H1 (cell line): ENCODE results near the gene AGAP3. TPM values are rescaled to one million over a fixed set of nuclear protein-coding genes. Genes with fewer than 3 reads are reported as not detected.

ENCODE experiments used
- CTCF ChIA-PET: fragments of 300-600 bp; sonication (Branson Sonifier 250); formaldehyde crosslinking; loops from one replicate; lab custom pipeline; 2021; ENCODE audit not compliant: partially characterized antibody; lab: Charles Lee
- POLR2A ChIA-PET: fragments of 300-600 bp; sonication (Branson Sonifier 250); formaldehyde crosslinking; loops from one replicate; lab custom pipeline; 2021; ENCODE audit warnings: inconsistent platforms; ENCODE audit not compliant: partially characterized antibody; lab: Charles Lee
- DNase-seq, 2 experiments: peaks; one replicate each; pipeline versions ENCODE4 v3.0.0 to v3.0.0-alpha.2; 2010 to 2022; ENCODE audit warnings: low spot score in 2 of 2, low read depth in 1 of 2, mixed read lengths in 1 of 2
- FAIRE-seq: peaks from 2 replicates; lab custom pipeline; 2011; peaks lifted over from hg19 to GRCh38; lab: Jason Lieb, UNC
- H2AFZ ChIP-seq: 2 replicates; pipeline ENCODE4 v1.8.1; 2012; ENCODE audit warnings: low read length, inconsistent platforms
- H2AK5ac ChIP-seq: 2 replicates; pipeline ENCODE4 v1.6.1; 2013; ENCODE audit warnings: low read depth, low read length
- H2BK120ac ChIP-seq: replicated peaks from 2 replicates; pipeline ENCODE3; 2013; ENCODE audit warnings: low read depth, low read length, inconsistent platforms
- H2BK12ac ChIP-seq: 2 replicates; pipeline ENCODE4 v1.6.1; 2013; ENCODE audit warnings: low read depth, low read length
- H2BK15ac ChIP-seq: 2 replicates; pipeline ENCODE4 v1.6.1; 2013; ENCODE audit warnings: low read length
- H2BK20ac ChIP-seq: 2 replicates; pipeline ENCODE4 v1.6.1; 2013; ENCODE audit warnings: low read length
- H2BK5ac ChIP-seq: 2 replicates; pipeline ENCODE4 v1.6.1; 2013; ENCODE audit warnings: low read depth, low read length
- H3K14ac ChIP-seq: 2 replicates; pipeline ENCODE4 v1.6.1; 2013; ENCODE audit warnings: inconsistent platforms; ENCODE audit not compliant: insufficient read length
- H3K18ac ChIP-seq: 2 replicates; pipeline ENCODE4 v1.6.1; 2013; ENCODE audit warnings: low read length; ENCODE audit errors: extremely low read depth
- H3K23ac ChIP-seq: 2 replicates; pipeline ENCODE4 v1.6.1; 2013; ENCODE audit warnings: inconsistent platforms; ENCODE audit not compliant: insufficient read length
- H3K23me2 ChIP-seq: 2 replicates; pipeline ENCODE4 v1.6.1; 2013; ENCODE audit warnings: low read depth, low read length
- H3K27ac ChIP-seq: 2 replicates; pipeline ENCODE4 v1.6.1; 2011; ENCODE audit warnings: low read depth, low read length, inconsistent platforms
- H3K27me3 ChIP-seq, 4 experiments: replicated peaks in 1 of 4; 1 replicate in 1 of 4; 2 replicates in 3 of 4; pipeline versions ENCODE4 v1.6.1 to v1.8.1; 2011 to 2013; ENCODE audit warnings: low read length in 3 of 4, mild to moderate bottlenecking in 3 of 4, inconsistent platforms in 2 of 4, mixed read lengths in 2 of 4, moderate library complexity in 1 of 4; ENCODE audit not compliant: control insufficient read depth in 3 of 4, insufficient read depth in 3 of 4; ENCODE audit errors: extremely low read depth in 1 of 4
- H3K36me3 ChIP-seq, 4 experiments: 2 replicates each; pipeline versions ENCODE4 v1.6.1 to v1.8.1; 2011 to 2013; ENCODE audit warnings: mild to moderate bottlenecking in 4 of 4, low read length in 3 of 4, moderate library complexity in 2 of 4, control low read depth in 1 of 4, inconsistent platforms in 1 of 4; ENCODE audit not compliant: insufficient read depth in 4 of 4, control insufficient read depth in 2 of 4
- H3K4ac ChIP-seq: replicated peaks from 2 replicates; pipeline ENCODE3; 2013; ENCODE audit warnings: low read length, low read depth, mixed read lengths, inconsistent platforms; ENCODE audit not compliant: insufficient read length
- H3K4me1 ChIP-seq, 4 experiments: replicated peaks in 1 of 4; 1 replicate in 1 of 4; 2 replicates in 3 of 4; pipeline versions ENCODE4 v1.6.1 to v1.8.1; 2011 to 2013; ENCODE audit warnings: low read length in 3 of 4, inconsistent platforms in 2 of 4, mixed read lengths in 1 of 4; ENCODE audit not compliant: insufficient read depth in 4 of 4, control insufficient read depth in 3 of 4
- H3K4me2 ChIP-seq, 2 experiments: 2 replicates each; pipeline versions ENCODE4 v1.6.1 to v1.8.1; 2011 to 2013; ENCODE audit warnings: low read depth in 2 of 2, low read length in 2 of 2, control low read depth in 1 of 2, inconsistent platforms in 1 of 2, mild to moderate bottlenecking in 1 of 2; ENCODE audit not compliant: insufficient read depth in 1 of 2
- H3K4me3 ChIP-seq, 4 experiments: fragments of 200-600, 300-600 bp in 1 of 4; sonication (generic), shearing (Covaris generic), sonication (Bioruptor Twin) in 1 of 4; 2 replicates each; pipeline versions ENCODE4 v1.5.1 to v1.8.1; 2011 to 2016; ENCODE audit warnings: low read length in 4 of 4, low read depth in 3 of 4, control low read depth in 2 of 4, inconsistent platforms in 2 of 4, mild to moderate bottlenecking in 2 of 4, mixed read lengths in 1 of 4, moderate library complexity in 1 of 4; ENCODE audit not compliant: insufficient read depth in 2 of 4; ENCODE audit errors: extremely low read depth in 1 of 4
- H3K56ac ChIP-seq: replicated peaks from 2 replicates; pipeline ENCODE3; 2013; ENCODE audit warnings: low read depth, mild to moderate bottlenecking, mixed read lengths, low read length, inconsistent platforms; ENCODE audit not compliant: insufficient read length
- H3K79me1 ChIP-seq: 2 replicates; pipeline ENCODE4 v1.6.1; 2013; ENCODE audit warnings: low read depth, low read length, control low read depth
- H3K79me2 ChIP-seq, 2 experiments: 2 replicates each; pipeline versions ENCODE4 v1.6.1 to v1.8.1; 2012 to 2013; ENCODE audit warnings: low read length in 2 of 2, mild to moderate bottlenecking in 2 of 2, inconsistent platforms in 1 of 2; ENCODE audit not compliant: insufficient read depth in 2 of 2, control insufficient read depth in 1 of 2
- H3K9ac ChIP-seq, 4 experiments: replicated peaks in 1 of 4; 1 replicate in 1 of 4; 2 replicates in 3 of 4; pipeline versions ENCODE4 v1.6.1 to v1.8.1; 2011 to 2013; ENCODE audit warnings: low read depth in 3 of 4, low read length in 3 of 4, control low read depth in 2 of 4, mild to moderate bottlenecking in 2 of 4, moderate library complexity in 2 of 4, inconsistent platforms in 1 of 4; ENCODE audit errors: extremely low read depth in 1 of 4
- H3K9me3 ChIP-seq, 2 experiments: 2 replicates each; pipeline versions ENCODE4 v1.6.1 to v1.8.1; 2012 to 2013; ENCODE audit warnings: mild to moderate bottlenecking in 2 of 2, moderate library complexity in 2 of 2, control low read depth in 1 of 2, inconsistent platforms in 1 of 2, low read depth in 1 of 2, low read length in 1 of 2, mixed read lengths in 1 of 2; ENCODE audit not compliant: insufficient read depth in 2 of 2
- H4K20me1 ChIP-seq, 2 experiments: replicated peaks in 1 of 2; 2 replicates each; pipeline versions ENCODE3 to v1.8.1; 2011 to 2013; ENCODE audit warnings: inconsistent platforms in 2 of 2, low read length in 2 of 2, mild to moderate bottlenecking in 1 of 2; ENCODE audit not compliant: insufficient read depth in 2 of 2, control insufficient read depth in 1 of 2
- H4K5ac ChIP-seq: 2 replicates; pipeline ENCODE4 v1.6.1; 2013; ENCODE audit warnings: low read length, low read depth, mixed read lengths, inconsistent platforms; ENCODE audit not compliant: insufficient read length
- H4K8ac ChIP-seq: 2 replicates; pipeline ENCODE4 v1.8.0; 2013; ENCODE audit warnings: mild to moderate bottlenecking, moderate library complexity, low read length, inconsistent platforms; ENCODE audit not compliant: insufficient read depth; ENCODE audit errors: extremely low read depth
- H4K91ac ChIP-seq: replicated peaks from 2 replicates; pipeline ENCODE3; 2013; ENCODE audit warnings: low read length, mixed read lengths, inconsistent platforms; ENCODE audit not compliant: insufficient read length
- ASH2L ChIP-seq: fragments of 200-600, 300-600 bp; sonication (generic); IDR thresholded peaks from one replicate; pipeline ENCODE4 v1.7.1; 2017; ENCODE audit warnings: low read length
- CBX5 ChIP-seq: fragments of 300-800, 300-1000 bp; sonication (generic); IDR thresholded peaks from 2 replicates; pipeline ENCODE4 v1.7.1; 2016; ENCODE audit warnings: antibody characterized with exemption, low read length, low read depth
- EP300 ChIP-seq, 2 experiments: IDR thresholded peaks; 1 replicate in 1 of 2; 2 replicates in 1 of 2; pipeline ENCODE4 v1.6.1; 2011 to 2012; ENCODE audit warnings: low read depth in 2 of 2, low read length in 2 of 2, mild to moderate bottlenecking in 2 of 2, borderline replicate concordance in 1 of 2, inconsistent platforms in 1 of 2, moderate library complexity in 1 of 2
- EZH2 ChIP-seq: fragments of 200-600 bp; sonication (generic); IDR thresholded peaks from 2 replicates; pipeline ENCODE4 v1.7.1; 2012; ENCODE audit warnings: low read depth, mild to moderate bottlenecking, moderate library complexity, low read length, inconsistent platforms; ENCODE audit not compliant: severe bottlenecking
- FOSL1 ChIP-seq: IDR thresholded peaks from 2 replicates; pipeline ENCODE4 v1.6.1; 2011; ENCODE audit warnings: mild to moderate bottlenecking, low read depth, low read length, moderate library complexity; ENCODE audit not compliant: insufficient read depth
- HDAC6 ChIP-seq: IDR thresholded peaks from one replicate; pipeline ENCODE4 v1.7.1; 2012; ENCODE audit warnings: low read depth, mild to moderate bottlenecking, inconsistent platforms, low read length, moderate library complexity
- PHF8 ChIP-seq: fragments of 200-600 bp; sonication (generic); conservative IDR thresholded peaks from 2 replicates; pipeline ENCODE4 v1.7.1; 2012; ENCODE audit warnings: low read depth, mild to moderate bottlenecking, inconsistent platforms, low read length, moderate library complexity
- POLR2AphosphoS5 ChIP-seq: IDR thresholded peaks from 2 replicates; pipeline ENCODE4 v1.6.1; 2011; ENCODE audit warnings: low read depth, low read length
- POU5F1 ChIP-seq: IDR thresholded peaks from 2 replicates; pipeline ENCODE4 v1.6.1; 2011; ENCODE audit warnings: low read depth, mild to moderate bottlenecking, low read length, moderate library complexity
- TBP ChIP-seq: IDR thresholded peaks from 2 replicates; pipeline ENCODE4 v1.6.1; 2011; ENCODE audit warnings: low read depth, low read length, improper control_type of control experiment
- TCF12 ChIP-seq: IDR thresholded peaks from 2 replicates; pipeline ENCODE4 v1.6.1; 2011; ENCODE audit warnings: low read depth, mild to moderate bottlenecking, low read length
- ZNF274 ChIP-seq: IDR thresholded peaks from 2 replicates; pipeline ENCODE4 v1.7.0; 2012; ENCODE audit warnings: low read length, borderline replicate concordance; ENCODE audit errors: extremely low read depth
- WGBS, 2 experiments: shearing (Covaris generic) in 1 of 2; methylation state at CpG; one replicate each; pipeline versions ENCODE4 v1.1.6 to v1.1.7; 2013 to 2015; ENCODE audit warnings: low lambda C conversion rate in 2 of 2, mixed read lengths in 2 of 2, inconsistent platforms in 1 of 2, low coverage in 1 of 2, missing lambda C conversion rate in 1 of 2; ENCODE audit not compliant: insufficient replicate concordance in 2 of 2, insufficient coverage in 1 of 2, insufficient read length in 1 of 2; ENCODE audit errors: extremely low coverage in 1 of 2, missing lambda C conversion rate in 1 of 2; 5-methylcytosine and 5-hydroxymethylcytosine counted together
- polyA plus RNA-seq, 7 experiments: library from polyadenylated mRNA; depleted of rRNA in 3 of 7; stranded (reverse) in 5 of 7; unstranded in 2 of 7; fragments of >200 nt in 5 of 7; fragments of 200-250 nt in 2 of 7; gene quantifications; 1 replicate in 5 of 7; 2 replicates in 1 of 7; 4 replicates in 1 of 7; pipeline versions ENCODE4 v1.2.1 to v1.2.3, GENCODE V29; 2011 to 2013; ENCODE audit warnings: missing spikeins in 2 of 7, mixed read lengths in 2 of 7
- total RNA-seq: library from RNA; stranded (reverse); fragmentation: NEBNext Ultra II Directional; extraction: Animal tissue kit (Norgen Biotek cat#: 25700); gene quantifications from 2 replicates; pipeline ENCODE4 v1.2.1, GENCODE V29; 2021

The AGAP3 gene
- total and polyA plus RNA-seq, 2 of the 8 experiments (the other 6 are each of a cell fraction or from before 2014, with no cell fraction given): 66.4 to 120 TPM

DNA sequence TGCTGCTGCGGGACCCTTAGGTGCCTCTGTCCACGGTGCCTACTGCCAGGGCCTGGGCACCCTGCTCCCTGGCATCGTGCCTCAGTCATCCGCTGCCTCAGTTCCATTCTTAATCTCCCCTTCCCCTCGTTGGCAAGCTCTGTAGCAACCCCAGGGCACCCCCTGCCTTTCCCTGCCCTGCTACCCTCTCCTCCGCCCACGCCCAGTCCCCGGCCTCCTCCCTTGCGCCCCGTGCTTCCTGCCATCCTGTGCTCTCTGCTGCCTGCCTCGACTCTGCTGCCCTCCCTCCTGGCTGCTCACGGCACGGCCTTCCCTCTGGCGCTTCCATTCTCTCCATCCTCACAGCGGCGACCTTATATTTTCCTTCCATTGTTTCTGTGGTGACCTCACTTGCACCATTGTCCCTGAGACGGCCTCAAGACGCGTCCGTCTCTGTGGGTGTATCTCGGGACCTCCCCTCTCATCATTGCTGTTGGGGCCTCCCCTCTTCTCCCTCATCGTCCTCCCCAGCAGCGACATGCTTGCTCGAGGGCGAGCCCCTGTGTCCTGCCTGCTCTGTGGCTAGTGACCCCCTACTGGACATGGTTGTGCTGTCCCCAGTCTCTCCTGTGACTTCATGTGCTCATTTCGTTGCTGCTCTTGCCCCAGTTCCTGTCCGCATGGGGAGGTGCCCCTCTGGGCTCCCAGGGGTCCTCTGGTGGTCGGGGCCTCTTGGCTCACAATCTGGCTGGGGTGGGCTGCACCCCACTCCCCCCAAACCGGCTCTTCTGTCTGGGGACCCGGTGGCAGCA, 35.3 kb downstream of the AGAP3 start:
- H2BK120ac ChIP-seq: no peak overlapping the region
- H3K18ac ChIP-seq: no peak overlapping the region
- CTCF ChIA-PET: interaction anchor here (0.8 to 22.4 kb wide), 12 partner anchors 10 to 123 kb away, joined by 3 to 448 read pairs (median 7); partner anchors contain the start of genes AGAP3, GBX1 and TMUB1
- H4K20me1 ChIP-seq: peaks cover 17 to 40% of the 10 kb centered on the region in 2 experiments
- H3K23me2 ChIP-seq: peaks cover 5% of the 10 kb centered on the region; the same call in 1 of the 2 replicates
- POLR2A ChIA-PET: no interaction called here
- H3K79me2 ChIP-seq: peaks cover 0 to under 1% of the 10 kb centered on the region in 2 experiments; a peak in 1 of 4 replicates
- no peak overlapping the region for H4K91ac ChIP-seq
- DNase-seq (no peak), FAIRE-seq (no peak)
- peaks cover 0 to 15% (median 3%) of the 10 kb centered on the region in 4 experiments; a peak in 6 of 7 replicates for H3K4me1 ChIP-seq
- H2BK5ac ChIP-seq: no peak overlapping the region
- no peak overlapping the region for H3K4me2 ChIP-seq
- 88% methylated on average over 27 of the region's 30 CpGs; no CpG with 5 or more reads in 1 of the 2 experiments for WGBS, 2 experiments
- H3K14ac ChIP-seq: no peak overlapping the region
- H2AFZ ChIP-seq: no peak overlapping the region
- no peaks in the 10 kb centered on the region; the same call in 1 of the 2 replicates for H3K79me1 ChIP-seq
- no peak overlapping the region for H2AK5ac ChIP-seq
- no peaks in the 10 kb centered on the region for H3K9me3 ChIP-seq
- H3K56ac ChIP-seq: no peak overlapping the region
- H3K27ac ChIP-seq: no peak overlapping the region
- H2BK15ac ChIP-seq: no peak overlapping the region
- no peak overlapping the region for H2BK12ac ChIP-seq
- no peak overlapping the region for H2BK20ac ChIP-seq
- no peak overlapping the region for H3K23ac ChIP-seq
- H3K9ac ChIP-seq: no peak overlapping the region
- no peak overlapping the region for H4K5ac ChIP-seq
- no peak overlapping the region for H3K4ac ChIP-seq
- H4K8ac ChIP-seq: no peak overlapping the region
- peaks cover 0 to 7% (median 4%) of the 10 kb centered on the region in 4 experiments; a peak in 5 of 7 replicates for H3K27me3 ChIP-seq
- no peak overlapping the region for H3K4me3 ChIP-seq
- peaks cover 0 to 30% (median 4%) of the 10 kb centered on the region in 4 experiments; a peak in 3 of 8 replicates for H3K36me3 ChIP-seq
- TF ChIP-seq POU5F1: no peak
- TF ChIP-seq TCF12: no peak
- TF ChIP-seq HDAC6: no peak
- no peak for TF ChIP-seq EP300 (IDR thresholded peaks at IDR 0.05; ENCODE audit: borderline replicate concordance in 1 of 2, low read depth in 2 of 2, low read length in 2 of 2)
- TF ChIP-seq PHF8: no peak
- TF ChIP-seq FOSL1: no peak
- TF ChIP-seq TBP: no peak
- TF ChIP-seq CBX5: no peak
- TF ChIP-seq ASH2L: no peak
- TF ChIP-seq ZNF274: no peak
- TF ChIP-seq EZH2: no peak
- no peak for TF ChIP-seq POLR2AphosphoS5
